NCI-H82 (cell line): ENCODE results near the gene MROH2A.

Experiments used
- DNase-seq: peaks from one replicate; lab custom pipeline; 2025; lab: John Stamatoyannopoulos, UW

The MROH2A gene

GRCh38 chr2:233766416-233766815, 11.7 kb upstream of the MROH2A start:
- DNase-seq = no peak

GRCh38 chr2:233768076-233768475, 10.1 kb upstream of the MROH2A start:
- no peak for DNase-seq

- no peak for DNase-seq
Observed at GRCh38 chr2:233769260-233769659, 8.9 kb upstream of the MROH2A start.

GRCh38 chr2:233772153-233772552, 6.0 kb upstream of the MROH2A start:
- no peak for DNase-seq

- DNase-seq = no peak
Observed at GRCh38 chr2:233772583-233772982, 5.5 kb upstream of the MROH2A start.

- DNase-seq = no peak
Observed at GRCh38 chr2:233773854-233774253, 4.3 kb upstream of the MROH2A start.

- no peak for DNase-seq
Observed at GRCh38 chr2:233775414-233775813, 2.7 kb upstream of the MROH2A start.

GRCh38 chr2:233779722-233780121, 1.6 kb downstream of the MROH2A start:
- no peak for DNase-seq

- DNase-seq = no peak
Observed at GRCh38 chr2:233780771-233781170, 2.6 kb downstream of the MROH2A start.

GRCh38 chr2:233789554-233789953, 11.4 kb downstream of the MROH2A start:
- no peak for DNase-seq

- DNase-seq = no peak
Observed at GRCh38 chr2:233791151-233791882, 13.2 kb downstream of the MROH2A start.

GRCh38 chr2:233791883-233792329, 13.8 kb downstream of the MROH2A start:
- DNase-seq = no peak

- DNase-seq = no peak
Observed at GRCh38 chr2:233792720-233793119, 14.6 kb downstream of the MROH2A start.

GRCh38 chr2:233793465-233794127, 15.5 kb downstream of the MROH2A start:
- DNase-seq = no peak

- DNase-seq = no peak
Observed at GRCh38 chr2:233794128-233794658, 16.1 kb downstream of the MROH2A start.

- no peak for DNase-seq
Observed at GRCh38 chr2:233795735-233796171, 17.6 kb downstream of the MROH2A start.

GRCh38 chr2:233796254-233796653, 18.1 kb downstream of the MROH2A start:
- peak; percentile 93 for DNase-seq

- DNase-seq = no peak
Observed at GRCh38 chr2:233798335-233799086, 20.4 kb downstream of the MROH2A start.

GRCh38 chr2:233799087-233799665, 21.0 kb downstream of the MROH2A start:
- no peak for DNase-seq

GRCh38 chr2:233799716-233800115, 21.6 kb downstream of the MROH2A start:
- no peak for DNase-seq

GRCh38 chr2:233800208-233800607, 22.1 kb downstream of the MROH2A start:
- no peak for DNase-seq
